NCI-H1436 treated with DMSO at 0.1 percent for 48 hours (cell line): ENCODE measurements around the gene KRT36.

Experiments used
- DNase-seq: peaks from one replicate; lab custom pipeline; 2025; lab: John Stamatoyannopoulos, UW

The KRT36 gene

GRCh38 chr17:41489531-41489930 lies at the start of gene KRT36:
Gene KRT36 (minus strand): TSS chr17:41489910. CDS start chr17:41489864, 46 bp downstream.
- no peak for DNase-seq

GRCh38 chr17:41539071-41539492 lies 49.4 kb upstream of the KRT36 start:
- DNase-seq: no peak

- DNase-seq: no peak
Observed at GRCh38 chr17:41538565-41538991, 48.9 kb upstream of the KRT36 start.

- no peak for DNase-seq
Observed at GRCh38 chr17:41537990-41538389, 48.3 kb upstream of the KRT36 start.

GRCh38 chr17:41537614-41537954 lies 47.9 kb upstream of the KRT36 start:
- DNase-seq: no peak

- no peak for DNase-seq
Observed at GRCh38 chr17:41536741-41537613, 47.3 kb upstream of the KRT36 start.

- DNase-seq: no peak
Observed at GRCh38 chr17:41535764-41536481, 46.2 kb upstream of the KRT36 start.

- DNase-seq: no peak
Observed at GRCh38 chr17:41534899-41535546, 45.3 kb upstream of the KRT36 start.

GRCh38 chr17:41533613-41534012 lies 43.9 kb upstream of the KRT36 start:
- no peak for DNase-seq

GRCh38 chr17:41532947-41533570 lies 43.3 kb upstream of the KRT36 start:
- no peak for DNase-seq

- DNase-seq: no peak
Observed at GRCh38 chr17:41531993-41532392, 42.3 kb upstream of the KRT36 start.

GRCh38 chr17:41530062-41531048 lies 40.6 kb upstream of the KRT36 start:
- no peak for DNase-seq

GRCh38 chr17:41529491-41529915 lies 39.8 kb upstream of the KRT36 start:
- DNase-seq: no peak

- no peak for DNase-seq
Observed at GRCh38 chr17:41528959-41529353, 39.2 kb upstream of the KRT36 start.

- no peak for DNase-seq
Observed at GRCh38 chr17:41527063-41528023, 37.6 kb upstream of the KRT36 start.

GRCh38 chr17:41524261-41524660 lies 34.6 kb upstream of the KRT36 start:
- no peak for DNase-seq

GRCh38 chr17:41523787-41524186 lies 34.1 kb upstream of the KRT36 start:
- no peak for DNase-seq

GRCh38 chr17:41523225-41523593 lies 33.5 kb upstream of the KRT36 start:
- DNase-seq: no peak

GRCh38 chr17:41522301-41523224 lies 32.9 kb upstream of the KRT36 start:
- DNase-seq: no peak
